RWPE2 (cell line): Measurements from ENCODE around the gene DNAH7.

Experiments used
- ATAC-seq: fragments of 200-7000 bp; cut with Tn5 transposase; 3 replicates; pipeline ENCODE4 v1.9.1; 2021; ENCODE audit warnings: low read depth
- DNase-seq: peaks from one replicate; pipeline ENCODE4 v3.0.0-alpha.2; 2020; ENCODE audit warnings: low spot score
- H3K27ac ChIP-seq: fragments of 450-650 bp; 2 replicates; pipeline ENCODE4 v1.5.1; 2017; ENCODE audit warnings: mild to moderate bottlenecking; ENCODE audit not compliant: poor library complexity, severe bottlenecking
- H3K27me3 ChIP-seq: fragments of 250-450 bp; sonication (Bioruptor Pico); 2 replicates; pipeline ENCODE4 v1.5.1; 2021; ENCODE audit warnings: mild to moderate bottlenecking, moderate library complexity; ENCODE audit not compliant: insufficient read depth, poor library complexity, severe bottlenecking
- H3K36me3 ChIP-seq: fragments of 250-450 bp; sonication (Bioruptor Pico); 2 replicates; pipeline ENCODE4 v1.5.1; 2020; ENCODE audit warnings: low read depth, mild to moderate bottlenecking, moderate library complexity
- H3K4me1 ChIP-seq: fragments of 250-450 bp; sonication (Bioruptor Pico); 2 replicates; pipeline ENCODE4 v1.5.1; 2021; ENCODE audit warnings: mild to moderate bottlenecking, moderate library complexity; ENCODE audit not compliant: insufficient read depth, poor library complexity, severe bottlenecking
- H3K4me3 ChIP-seq: fragments of 250-450 bp; sonication (Bioruptor Pico); 2 replicates; pipeline ENCODE4 v1.5.1; 2021; ENCODE audit warnings: mild to moderate bottlenecking, moderate library complexity; ENCODE audit not compliant: severe bottlenecking
- H3K9me3 ChIP-seq: fragments of 250-450 bp; sonication (Bioruptor Pico); 2 replicates; pipeline ENCODE4 v1.5.1; 2021; ENCODE audit warnings: mild to moderate bottlenecking, moderate library complexity; ENCODE audit not compliant: severe bottlenecking
- TF ChIP-seq, protein P1 (sequence below): fragments of 450-650 bp; IDR thresholded peaks from one replicate; pipeline ENCODE4 v1.5.1; 2017; ENCODE audit warnings: mild to moderate bottlenecking, moderate library complexity; ENCODE audit not compliant: poor library complexity, severe bottlenecking

The DNAH7 gene

DNA sequence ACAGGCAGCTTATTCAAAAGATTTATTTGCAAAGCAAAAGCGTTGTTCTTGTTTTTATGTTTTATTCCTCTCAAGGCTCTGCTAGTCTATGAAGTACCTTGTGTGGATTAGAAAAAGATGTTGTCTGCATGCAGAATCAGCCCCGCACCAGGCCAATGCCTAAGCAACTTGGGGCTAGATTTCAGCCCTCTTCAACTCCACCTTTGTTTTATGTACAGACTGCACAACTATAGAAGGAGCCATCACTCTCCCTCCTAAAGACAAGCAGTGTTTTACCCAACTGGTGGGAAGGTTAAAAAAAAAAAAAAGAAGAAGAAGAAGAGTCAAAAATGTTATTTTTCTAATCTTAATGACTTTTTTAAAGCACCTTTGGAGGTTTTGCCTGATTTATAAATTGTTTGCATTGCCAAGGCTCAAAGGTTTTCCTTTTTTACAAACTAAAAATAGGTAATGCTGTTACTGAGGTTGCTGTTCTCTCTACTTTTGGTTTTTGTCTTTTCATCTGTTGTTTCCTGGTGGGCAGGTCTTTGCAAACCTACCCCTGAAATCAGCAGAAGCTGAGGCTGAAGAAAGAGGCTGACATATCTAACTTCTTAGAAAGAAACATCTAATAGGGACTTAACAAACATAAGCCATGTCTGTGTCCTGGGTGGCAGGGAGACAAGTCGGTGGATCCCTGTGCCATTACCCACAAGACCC is 247.6 kb downstream of the DNAH7 start:
- H3K4me1 ChIP-seq, result peaks cover 13% of the 10 kb centered on the region
- DNase-seq (no peak), ATAC-seq (no peak)
- no peaks in the 10 kb centered on the region for H3K27me3 ChIP-seq
- TF ChIP-seq, protein P1, sequence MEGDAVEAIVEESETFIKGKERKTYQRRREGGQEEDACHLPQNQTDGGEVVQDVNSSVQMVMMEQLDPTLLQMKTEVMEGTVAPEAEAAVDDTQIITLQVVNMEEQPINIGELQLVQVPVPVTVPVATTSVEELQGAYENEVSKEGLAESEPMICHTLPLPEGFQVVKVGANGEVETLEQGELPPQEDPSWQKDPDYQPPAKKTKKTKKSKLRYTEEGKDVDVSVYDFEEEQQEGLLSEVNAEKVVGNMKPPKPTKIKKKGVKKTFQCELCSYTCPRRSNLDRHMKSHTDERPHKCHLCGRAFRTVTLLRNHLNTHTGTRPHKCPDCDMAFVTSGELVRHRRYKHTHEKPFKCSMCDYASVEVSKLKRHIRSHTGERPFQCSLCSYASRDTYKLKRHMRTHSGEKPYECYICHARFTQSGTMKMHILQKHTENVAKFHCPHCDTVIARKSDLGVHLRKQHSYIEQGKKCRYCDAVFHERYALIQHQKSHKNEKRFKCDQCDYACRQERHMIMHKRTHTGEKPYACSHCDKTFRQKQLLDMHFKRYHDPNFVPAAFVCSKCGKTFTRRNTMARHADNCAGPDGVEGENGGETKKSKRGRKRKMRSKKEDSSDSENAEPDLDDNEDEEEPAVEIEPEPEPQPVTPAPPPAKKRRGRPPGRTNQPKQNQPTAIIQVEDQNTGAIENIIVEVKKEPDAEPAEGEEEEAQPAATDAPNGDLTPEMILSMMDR, result no peak
- no peak overlapping the region for H3K4me3 ChIP-seq
- H3K9me3 ChIP-seq, result no peaks in the 10 kb centered on the region
- H3K27ac ChIP-seq, result peak overlapping the region; percentile 11
- H3K36me3 ChIP-seq, result no peaks in the 10 kb centered on the region

GRCh38 chr2:195820373-195820772 is 248.3 kb downstream of the DNAH7 start:
- Histone ChIP-seq H3K4me3 (no peak overlapping the region), H3K27me3 (no peaks in the 10 kb centered on the region), H3K9me3 (no peaks in the 10 kb centered on the region), H3K4me1 (peaks cover 13% of the 10 kb centered on the region), H3K36me3 (no peaks in the 10 kb centered on the region), H3K27ac (peak overlapping the region; percentile 11)
- ATAC-seq, result peak; percentile 66
- no peak for DNase-seq
- TF ChIP-seq, protein P1, result no peak

- Histone ChIP-seq H3K27ac (no peak overlapping the region), H3K27me3 (no peaks in the 10 kb centered on the region), H3K4me1 (peaks cover 13% of the 10 kb centered on the region), H3K4me3 (no peak overlapping the region), H3K9me3 (no peaks in the 10 kb centered on the region), H3K36me3 (no peaks in the 10 kb centered on the region)
- ATAC-seq, result no peak
- DNase-seq, result no peak
- TF ChIP-seq, protein P1, result no peak
Measured at GRCh38 chr2:195819276-195819675, 249.4 kb downstream of the DNAH7 start.

DNA sequence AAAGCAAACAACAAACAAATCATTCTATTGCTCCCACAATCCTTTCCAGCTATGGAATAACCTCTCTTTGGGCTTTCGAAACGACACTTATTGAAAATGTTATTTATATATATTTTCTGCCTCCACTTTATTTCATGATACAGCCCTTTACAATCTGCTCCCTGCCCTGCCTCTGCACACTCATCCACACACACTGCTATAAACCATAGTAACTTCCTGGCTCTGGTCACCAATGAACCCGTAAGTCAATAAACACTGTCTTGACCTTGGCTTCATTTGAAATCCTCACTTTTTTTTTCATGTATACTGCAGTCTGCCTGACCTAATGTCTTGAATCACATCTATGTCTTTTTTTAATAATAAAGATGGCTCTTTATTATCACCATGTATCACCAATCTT is 250.1 kb downstream of the DNAH7 start:
- H3K27me3 ChIP-seq, result no peaks in the 10 kb centered on the region

DNA sequence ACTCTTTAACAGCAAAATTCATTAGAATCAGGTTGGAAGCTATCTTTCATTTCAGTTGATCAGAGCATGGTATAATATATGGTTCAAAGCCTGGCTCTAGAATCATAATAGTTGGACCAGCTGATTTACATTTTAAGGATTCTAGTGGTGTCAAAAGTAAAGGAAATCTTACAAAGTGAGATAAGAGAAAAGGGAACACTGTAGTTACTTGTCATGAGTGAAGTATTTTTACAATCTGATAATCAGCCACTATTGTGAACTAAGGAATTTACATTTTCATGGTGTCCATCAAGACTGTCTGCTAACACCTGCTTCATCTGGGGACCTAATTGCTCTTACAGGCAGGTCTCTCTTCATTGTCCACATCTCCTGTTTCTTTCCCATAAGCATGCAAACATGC is 250.5 kb downstream of the DNAH7 start:
- Histone ChIP-seq H3K9me3 (no peaks in the 10 kb centered on the region), H3K27me3 (no peaks in the 10 kb centered on the region), H3K4me1 (peaks cover 13% of the 10 kb centered on the region), H3K4me3 (no peak overlapping the region), H3K36me3 (no peaks in the 10 kb centered on the region), H3K27ac (no peak overlapping the region)
- ATAC-seq (no peak), DNase-seq (no peak)
- TF ChIP-seq, protein P1, result no peak

More for the DNA sequence above, 250.1 kb downstream of the DNAH7 start:
- no peak overlapping the region for H3K27ac ChIP-seq
- ATAC-seq, result no peak
- peaks cover 13% of the 10 kb centered on the region for H3K4me1 ChIP-seq
- H3K9me3 ChIP-seq, result no peaks in the 10 kb centered on the region
- no peak for DNase-seq
- H3K4me3 ChIP-seq, result no peak overlapping the region
- TF ChIP-seq, protein P1, result no peak
- no peaks in the 10 kb centered on the region for H3K36me3 ChIP-seq
